ENCODE measurements around the gene ACOXL.

ACOXL gene

DNA sequence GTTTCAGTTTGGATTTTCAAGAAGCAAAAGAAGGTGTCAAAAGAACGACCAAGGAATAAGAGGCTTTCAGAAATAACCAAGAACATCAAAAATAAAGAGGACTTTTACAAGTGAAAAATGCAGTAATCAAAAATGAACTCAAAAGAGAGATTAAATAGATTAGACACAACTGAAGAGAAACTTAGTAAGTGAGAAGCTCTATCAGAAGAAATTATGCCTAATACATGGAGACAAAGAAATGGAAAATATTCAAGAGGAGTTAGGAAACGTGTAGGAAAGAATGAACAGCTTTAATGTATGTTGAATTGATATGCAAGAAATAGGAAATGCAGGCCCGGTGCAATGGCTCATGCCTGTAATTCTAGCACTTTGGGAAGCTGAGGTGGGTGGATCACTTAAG lies 145.8 kb downstream of the ACOXL start:
- DNase-seq, result no peak

DNA sequence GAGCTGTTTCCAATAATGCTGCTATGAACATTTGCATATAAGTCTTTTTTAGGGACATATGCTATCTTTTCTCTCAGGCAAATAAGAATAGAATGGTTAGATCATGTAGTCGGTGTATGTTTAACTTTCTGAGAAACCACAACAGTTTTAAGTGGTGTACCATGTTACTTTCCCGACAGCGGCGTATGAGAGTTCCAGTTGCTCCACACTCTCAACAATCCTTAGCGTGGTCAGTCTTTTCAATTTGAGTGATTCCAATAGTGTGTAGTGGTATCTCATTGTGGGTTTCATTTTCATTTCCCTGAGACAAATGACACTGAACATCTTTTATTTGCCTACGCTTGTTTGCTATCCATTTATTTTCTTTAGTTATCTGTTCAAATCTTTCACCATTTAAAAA lies 149.5 kb downstream of the ACOXL start:
- DNase-seq, result no peak

DNA sequence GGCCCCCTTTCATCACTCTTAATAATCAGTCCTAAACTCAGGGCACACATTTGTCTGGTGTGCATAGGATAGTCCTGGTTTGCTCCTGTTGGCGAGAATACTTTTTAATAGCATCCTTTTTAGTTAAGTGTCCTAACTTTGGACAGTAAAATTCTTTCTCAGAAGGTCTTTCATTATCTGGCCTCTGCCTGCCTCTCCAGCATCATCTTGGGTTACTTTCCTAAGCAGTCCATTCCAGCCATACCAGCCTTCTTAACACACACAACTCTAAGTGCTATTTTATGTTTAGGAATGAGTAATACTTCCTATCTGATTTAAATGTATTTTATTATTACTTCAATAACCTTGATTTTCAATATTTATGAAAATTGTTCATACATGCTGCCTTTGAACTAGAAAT lies 151.0 kb downstream of the ACOXL start:
- DNase-seq, result no peak

DNA sequence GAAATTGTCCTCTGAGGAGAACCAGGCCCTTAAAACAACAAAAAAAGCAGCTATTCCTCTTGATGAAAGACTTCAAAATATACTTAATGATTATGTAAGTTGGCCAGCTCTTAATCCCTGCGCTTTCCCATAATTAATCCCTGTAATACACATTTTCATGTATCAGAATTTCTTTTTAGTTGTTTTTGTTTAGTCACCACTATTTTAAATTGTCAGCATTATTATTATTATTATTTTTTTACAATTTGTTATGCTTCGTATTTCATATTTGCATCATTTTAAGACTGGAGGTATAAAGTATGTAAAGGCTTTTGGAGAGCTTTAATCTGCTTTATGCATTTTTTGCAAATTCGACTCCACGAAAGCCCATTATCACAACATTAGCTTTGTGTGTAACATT lies 152.9 kb downstream of the ACOXL start:
- no peak for DNase-seq

DNA sequence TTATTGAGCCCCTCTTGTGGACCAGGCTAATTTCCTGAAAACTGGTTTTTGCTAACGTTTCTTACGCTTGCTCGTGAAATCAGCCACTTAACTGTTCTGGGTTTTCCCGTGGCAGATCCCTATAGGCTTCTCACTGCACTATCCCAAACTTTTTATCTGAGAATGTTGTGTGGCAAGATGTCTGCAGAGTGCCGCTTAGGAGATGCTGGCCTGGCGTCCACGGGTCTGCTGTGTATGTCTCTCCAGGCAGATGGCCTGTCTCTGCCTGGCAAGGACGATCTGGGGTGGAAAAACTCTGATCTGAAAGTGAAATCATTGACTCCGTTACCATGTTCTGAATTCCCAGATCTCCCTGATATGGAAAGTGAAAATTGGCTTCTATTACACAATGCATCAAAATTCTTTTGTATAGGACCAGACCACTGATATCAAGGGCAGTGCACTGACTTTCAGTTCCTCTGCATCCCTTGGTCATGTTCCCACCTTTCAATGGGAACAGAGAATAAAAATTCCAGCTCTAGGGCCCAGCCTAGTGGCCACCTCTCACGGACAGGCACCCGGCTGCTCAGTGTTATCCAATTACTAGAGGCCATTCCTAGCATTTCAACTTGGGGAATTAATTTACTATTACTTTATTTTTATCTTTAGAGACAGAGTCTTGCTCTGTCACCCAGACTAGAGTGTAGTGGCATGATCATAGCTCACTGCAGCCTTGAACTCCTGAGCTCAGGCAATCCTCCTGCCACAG lies 154.6 kb downstream of the ACOXL start:
- no peak for DNase-seq

DNA sequence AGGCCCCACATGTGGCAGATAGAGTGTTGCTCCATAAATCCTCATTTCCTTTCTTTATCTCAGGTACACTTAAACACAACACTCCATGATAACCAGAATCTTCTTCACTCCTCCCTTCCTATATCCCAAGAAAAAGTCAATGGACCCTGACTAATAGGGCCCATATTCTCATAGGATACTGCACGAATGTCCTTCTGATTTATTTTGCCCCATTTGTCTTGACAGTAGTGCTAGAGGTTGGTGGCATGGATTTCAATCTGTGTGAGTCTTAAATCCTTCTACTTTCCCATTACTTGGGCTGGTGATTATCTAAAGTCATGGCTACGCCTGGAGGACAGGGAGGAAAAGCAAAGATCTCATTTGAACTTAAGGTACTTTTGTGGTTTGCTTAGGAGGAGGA lies 156.0 kb downstream of the ACOXL start:
- no peak for DNase-seq

DNA sequence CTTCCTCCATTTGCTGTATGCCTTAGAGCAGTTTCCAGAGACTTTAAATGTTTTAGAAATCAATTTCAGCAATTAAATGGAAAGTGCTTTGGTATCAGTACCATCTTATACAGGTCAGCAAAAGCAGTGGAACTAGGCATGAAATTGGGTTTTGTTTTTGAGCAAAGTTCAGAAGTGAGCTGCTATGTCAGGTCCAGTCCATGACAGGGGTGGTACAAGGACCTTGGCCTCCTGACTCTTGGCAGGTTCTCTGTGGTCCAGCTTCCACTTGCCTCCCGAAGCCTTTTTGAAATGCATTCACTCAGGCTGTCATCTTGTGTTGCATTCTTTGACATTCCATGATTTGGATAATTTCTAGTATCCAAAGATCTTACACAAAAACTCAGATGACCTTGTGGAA lies 159.3 kb downstream of the ACOXL start:
- DNase-seq, result no peak

DNA sequence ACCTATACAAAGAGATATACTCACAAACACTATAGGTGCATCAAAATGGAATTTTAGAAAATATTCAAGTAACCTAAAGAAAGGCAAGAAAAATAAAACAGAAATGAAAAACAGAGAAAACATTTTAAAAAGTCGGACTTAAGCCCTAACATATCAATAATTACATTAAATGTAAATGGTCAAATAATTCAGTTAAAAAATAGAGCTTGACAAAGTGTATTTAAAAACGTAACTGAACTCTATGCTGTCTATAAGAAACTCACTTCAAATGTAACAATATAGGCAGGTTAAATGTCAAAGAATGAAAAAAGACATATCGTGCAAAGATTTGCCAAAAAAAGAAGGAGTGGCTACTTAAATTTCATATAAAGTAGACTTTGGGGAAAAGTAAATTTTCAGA lies 163.9 kb downstream of the ACOXL start:
- no peak for DNase-seq

DNA sequence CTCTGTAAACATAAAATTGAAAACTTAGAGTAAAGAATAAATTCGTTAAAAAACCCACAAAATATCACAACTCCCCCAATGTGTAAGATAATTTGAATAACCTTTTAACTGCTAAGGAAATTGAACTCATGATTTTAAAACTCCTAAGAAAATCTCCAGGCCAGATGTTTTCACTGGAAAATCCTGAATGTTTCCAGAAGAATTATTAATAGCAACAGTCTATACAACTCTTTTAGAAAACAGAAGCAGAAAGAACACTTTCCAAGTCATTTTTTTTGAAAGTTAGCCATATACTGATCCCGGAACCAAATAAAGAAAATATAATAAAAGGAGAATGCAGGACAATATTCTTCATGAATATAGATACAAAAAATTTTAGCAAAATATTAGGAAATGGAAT lies 165.6 kb downstream of the ACOXL start:
- no peak for DNase-seq

DNA sequence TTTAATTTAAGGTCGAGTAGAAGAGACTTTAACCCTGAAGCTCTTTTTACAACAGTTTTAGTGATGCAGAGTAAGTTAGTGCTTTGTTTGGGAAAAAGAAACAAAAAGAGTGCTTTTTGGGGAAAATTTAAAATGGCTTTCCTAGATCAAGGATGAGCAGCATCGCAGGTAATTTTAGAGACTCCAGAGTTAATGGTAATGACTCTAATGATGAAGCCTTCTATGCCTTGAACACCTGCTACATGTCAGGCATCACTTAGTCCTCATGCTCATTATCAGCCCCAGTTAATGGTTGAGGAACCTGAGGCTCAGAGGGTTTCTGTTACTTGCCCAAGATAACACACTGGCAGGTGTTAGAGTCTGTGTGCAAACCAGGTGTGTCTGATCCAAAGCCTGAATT lies 167.8 kb downstream of the ACOXL start:
- no peak for DNase-seq

DNA sequence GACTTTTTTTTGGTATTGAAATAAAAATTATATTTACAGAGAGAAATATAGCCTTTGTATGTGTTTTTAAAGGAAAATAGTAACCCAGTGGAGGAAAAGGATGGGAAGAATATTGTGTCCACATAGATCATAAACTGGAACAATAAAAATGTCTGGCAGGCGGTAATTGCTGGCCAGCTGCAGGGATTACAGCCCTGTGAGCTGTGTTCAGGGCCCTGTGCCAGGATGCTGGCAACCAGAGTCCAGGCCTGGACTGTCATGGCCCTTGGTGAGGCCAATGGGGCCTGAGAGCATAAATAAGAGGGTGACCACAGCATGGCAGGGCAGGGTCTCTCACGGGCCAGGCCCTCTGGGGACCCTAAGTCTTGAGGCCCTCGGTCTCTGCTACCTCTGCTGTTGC lies 171.2 kb downstream of the ACOXL start:
- no peak for DNase-seq

DNA sequence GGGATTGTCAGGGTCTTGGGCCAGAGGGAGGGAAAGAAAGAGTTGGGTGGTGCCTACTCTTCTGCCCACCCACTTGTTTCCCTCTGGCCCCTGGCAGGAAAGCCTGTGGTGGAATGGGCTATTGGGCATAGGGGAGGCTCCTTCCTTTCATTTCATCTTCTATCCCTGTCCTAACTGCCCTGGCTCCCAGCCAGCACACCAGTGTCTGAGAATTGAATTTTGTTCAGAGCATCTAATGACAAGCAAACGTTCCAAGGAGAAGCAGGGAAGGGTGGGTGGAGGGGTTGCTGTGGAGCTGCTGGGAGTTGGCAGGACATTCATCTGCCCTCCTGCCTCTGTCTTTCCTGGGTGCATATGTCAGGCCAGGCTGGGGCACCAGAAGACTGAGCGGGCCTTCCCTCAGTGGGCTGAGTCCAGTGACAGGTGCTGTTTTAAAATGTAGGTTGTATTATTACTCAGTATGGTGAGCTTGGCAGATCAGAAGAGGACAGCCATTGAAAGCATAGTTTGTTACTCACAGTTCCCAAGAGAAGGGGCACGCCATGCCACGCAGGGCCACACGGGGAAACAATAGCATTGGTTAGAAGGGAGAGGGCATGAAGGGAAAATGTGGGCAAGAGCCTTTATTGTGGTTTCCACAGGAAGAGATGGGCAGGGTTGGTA lies 171.9 kb downstream of the ACOXL start:
- no peak for DNase-seq

DNA sequence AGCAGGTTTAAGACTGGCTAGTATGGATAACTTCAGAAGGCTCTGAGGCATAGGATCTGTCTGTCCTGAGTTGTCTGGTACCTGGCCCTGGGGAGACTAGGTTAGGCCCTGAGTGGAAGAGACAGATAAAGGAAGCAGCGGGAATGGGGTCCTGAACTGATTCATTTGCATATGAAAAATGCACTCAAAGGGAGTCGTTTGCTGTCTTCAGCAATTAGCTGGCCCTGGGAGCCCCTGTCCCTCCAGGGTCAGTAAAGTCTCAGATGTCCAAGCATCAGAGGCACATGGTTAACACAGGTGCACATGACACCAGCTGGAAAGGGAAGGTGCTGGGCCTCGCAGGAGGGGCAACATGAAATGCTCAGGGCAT lies 172.4 kb downstream of the ACOXL start:
- DNase-seq, result no peak

DNA sequence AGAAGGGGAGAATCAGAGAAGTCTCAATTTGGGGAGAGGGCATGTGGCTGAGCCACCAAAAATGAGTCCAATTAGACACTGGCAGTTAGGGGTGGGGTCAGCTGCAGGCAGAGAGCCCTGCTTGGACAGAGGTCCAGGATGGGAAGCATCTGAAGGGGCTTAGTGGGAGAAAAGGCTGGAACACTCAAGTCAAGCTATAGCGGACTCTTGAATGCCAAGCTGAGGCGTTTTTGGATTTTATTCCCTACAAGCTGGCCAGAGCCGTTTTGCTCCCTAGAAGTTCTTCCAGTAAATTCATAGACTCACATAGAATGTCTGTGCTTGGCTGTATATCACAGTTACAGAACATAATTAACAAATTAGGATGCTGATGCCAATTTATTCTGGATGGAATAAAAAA lies 172.8 kb downstream of the ACOXL start:
- DNase-seq, result no peak

DNA sequence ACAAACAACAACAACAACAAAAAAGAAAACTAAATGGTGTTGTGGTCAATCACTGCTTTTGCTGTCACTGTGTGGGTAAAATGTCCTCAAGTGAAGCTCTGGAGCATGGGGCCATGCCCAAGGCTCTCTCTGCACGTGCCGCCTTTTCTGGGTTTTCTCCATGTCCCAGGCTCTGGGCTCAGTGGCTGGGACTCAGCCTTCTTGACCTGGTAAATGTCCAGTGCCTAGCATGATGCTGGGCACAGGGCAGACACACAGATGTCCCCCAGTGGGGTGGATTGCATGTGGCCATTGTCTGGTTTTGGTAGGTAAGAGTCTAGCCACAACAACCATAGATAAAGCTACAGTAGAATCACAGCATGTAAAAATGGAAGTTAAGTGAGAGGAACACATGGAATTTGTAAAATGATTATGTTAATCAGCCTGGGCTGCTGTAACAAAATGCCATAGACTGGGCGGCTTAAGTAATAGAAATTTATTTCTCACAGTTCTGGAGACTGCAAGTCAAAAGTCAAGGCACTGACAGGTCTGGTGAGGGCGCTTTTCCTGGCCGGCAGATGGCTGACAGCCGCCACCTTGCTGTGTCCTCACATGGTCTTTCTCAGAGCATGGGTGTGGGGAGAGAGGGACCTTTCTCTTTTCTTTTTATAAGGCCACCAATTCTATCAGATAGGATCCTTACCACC lies 174.4 kb downstream of the ACOXL start:
- DNase-seq, result no peak

DNA sequence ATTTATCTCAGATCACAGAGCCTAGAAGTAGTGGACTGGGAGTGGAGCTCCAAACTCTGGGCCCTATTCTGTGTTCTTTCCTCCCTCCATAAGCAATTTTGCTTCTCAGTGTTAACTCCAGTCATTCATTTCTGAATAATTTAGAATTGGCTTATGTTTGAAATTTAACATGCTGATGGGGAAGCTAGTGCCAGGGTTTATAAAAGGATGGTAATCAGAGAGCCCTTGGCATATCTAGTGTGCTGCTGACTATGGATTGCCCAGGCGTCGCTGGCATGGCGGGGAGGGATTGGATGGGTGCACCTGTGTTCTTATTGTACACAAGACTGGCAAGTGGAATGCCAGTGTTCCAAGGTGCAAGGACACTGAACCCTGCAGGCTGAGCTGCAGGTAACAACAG lies 177.1 kb downstream of the ACOXL start:
- DNase-seq, result no peak

DNA sequence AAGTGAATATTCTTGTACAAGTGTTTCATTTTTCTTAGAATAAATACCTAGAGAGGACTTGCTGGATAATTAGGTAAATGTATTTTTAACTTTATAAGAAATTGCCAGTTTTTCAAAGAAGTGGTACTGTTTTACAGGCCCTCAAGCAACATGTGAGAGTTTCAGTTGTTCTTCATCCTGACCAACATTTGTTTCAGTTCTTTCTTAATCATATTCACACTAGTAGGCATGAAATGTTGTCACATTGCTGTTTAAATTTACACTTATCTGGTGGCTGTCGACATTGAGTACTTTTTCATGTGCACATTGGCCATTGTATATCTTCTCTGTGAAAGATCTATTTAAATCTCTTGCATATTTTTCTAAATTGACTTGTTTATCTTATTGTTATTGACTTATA lies 178.1 kb downstream of the ACOXL start:
- DNase-seq, result no peak

DNA sequence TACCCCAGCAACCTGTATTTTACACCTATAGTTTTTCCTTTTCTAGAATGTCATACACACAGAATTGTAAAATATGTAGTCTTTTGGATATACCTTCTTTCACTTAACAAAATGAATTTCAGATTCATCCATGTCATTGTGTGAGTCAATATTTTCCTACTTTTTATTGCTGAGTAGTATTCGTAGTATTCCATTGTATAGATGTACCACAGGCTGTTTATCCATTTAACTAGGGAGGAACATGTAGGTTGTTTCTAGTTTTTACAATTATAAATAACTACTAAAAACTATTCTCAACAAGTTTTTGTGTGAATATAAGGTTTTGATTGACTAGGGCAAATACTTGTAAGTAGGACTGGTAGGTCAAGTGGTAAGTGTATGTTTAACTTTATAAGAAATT lies 187.4 kb downstream of the ACOXL start:
- no peak for DNase-seq

DNA sequence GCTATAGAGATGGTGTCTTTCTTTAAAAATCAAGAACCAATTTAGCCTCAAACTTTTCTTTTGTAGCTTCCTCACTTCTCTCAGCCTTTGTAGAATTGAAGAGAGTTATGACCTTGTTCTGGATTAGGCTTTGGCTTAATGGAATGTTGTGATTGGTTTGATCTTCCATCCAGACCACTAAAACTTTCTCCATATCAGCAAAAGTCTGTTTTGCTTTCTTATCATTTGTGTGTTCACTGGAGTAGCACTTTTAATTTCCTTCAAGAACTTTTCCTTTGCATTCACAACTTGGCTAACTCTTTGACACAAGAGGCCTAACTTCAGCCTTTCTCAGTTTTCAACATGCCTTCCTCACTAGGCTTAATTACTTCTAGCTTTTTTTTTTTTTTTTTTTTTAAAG lies 193.1 kb downstream of the ACOXL start:
- DNase-seq, result no peak

DNA sequence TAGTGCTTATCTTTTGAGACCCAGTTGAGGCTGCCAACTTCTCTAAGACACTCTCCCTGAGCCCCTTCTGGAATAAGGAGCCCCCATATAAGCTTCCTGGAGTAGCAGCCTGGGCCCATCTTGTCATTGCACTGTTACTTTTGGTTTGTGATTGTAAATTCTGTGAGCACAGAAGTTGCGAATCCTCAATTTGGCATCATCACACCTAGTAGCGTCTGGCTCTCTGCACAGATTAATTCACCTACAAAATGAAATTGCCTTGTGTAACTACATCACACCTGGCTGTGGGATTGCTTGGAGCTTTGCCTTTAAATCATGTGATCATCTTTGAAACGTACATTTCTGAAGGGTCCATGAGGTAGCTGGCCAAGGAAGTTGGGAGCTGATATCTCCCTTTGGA lies 195.2 kb downstream of the ACOXL start:
- DNase-seq, result no peak

DNA sequence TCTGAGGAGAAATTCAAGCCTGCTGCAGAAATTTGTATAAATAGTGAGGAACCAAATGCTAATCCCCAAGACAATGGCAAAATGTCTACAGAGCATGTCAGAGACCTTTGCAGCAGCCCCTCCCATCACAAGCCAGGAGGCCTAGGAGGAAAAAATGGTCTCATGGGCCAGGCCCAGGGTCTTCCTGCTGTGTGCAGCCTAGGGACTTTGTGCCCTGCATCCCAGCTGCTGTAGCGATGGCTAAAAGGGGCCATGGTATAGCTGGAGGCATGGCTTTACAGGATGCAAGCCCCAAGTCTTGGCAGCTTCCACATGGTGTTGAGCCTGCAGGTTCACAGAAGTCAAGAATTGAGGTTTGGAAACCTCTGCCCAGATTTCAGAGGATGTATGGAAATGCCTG lies 197.2 kb downstream of the ACOXL start:
- DNase-seq, result no peak

DNA sequence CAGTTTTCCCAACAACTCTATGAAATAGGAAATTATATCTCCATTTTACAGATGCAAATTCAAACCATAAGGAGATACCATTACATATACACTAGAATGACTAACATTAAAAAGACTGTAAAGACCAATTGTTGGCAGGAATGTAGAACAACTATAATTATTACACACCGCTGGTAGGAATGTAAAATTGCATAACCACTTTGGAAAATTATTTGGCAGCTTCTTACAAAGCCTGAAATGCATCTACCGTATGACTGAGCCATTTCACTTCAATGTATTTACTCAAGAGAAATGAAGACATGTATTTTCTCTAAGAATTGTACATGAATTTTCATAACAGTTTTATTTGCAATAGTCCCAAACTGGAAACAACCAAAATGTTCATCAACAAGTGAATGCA lies 199.3 kb downstream of the ACOXL start:
- DNase-seq, result no peak

DNA sequence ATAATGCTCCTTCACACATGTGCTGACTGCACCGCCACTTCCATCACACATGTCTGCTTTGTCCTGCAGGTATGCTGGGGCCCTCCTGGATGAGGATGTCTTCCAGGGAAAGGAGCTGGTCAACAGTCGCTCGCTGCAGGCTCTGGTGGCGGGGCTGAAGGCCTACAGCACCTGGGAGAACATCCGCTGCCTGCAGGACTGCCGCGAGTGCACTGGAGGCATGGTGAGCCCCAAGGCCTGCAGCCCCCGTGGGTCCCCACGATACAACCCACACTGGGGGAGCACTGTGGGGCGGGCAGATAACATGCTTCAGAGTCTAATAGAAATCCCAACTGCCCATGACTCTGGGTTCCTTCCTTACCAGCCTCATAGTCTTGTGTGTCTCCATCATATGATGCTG lies 201.0 kb downstream of the ACOXL start:
- DNase-seq, result no peak

DNA sequence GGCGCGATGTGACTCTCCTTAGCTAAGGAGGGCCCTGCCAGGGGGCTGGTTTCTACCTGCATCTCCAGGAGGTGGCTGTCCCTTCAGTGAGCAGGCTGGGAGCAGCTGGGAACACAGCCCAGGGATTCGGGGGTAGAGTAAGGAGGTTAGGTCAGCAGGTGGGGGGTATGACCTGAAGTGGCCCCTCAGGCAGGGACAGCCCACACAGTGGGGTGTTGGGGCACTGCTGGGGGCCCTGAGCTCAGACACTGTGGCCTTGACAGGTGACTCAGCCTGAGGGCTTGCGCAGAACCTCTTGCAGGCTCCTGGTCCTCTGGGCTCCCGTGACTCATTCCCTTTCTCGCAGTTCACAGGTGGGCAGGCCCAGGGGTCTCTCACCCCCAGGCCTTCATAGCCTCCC lies 202.6 kb downstream of the ACOXL start:
- DNase-seq, result peak; percentile 13

All from NK-92 treated with Interleukin-12 subunit alpha and Interleukin-12 subunit beta, amount 100 ng/mL, for 24 hours (cell line).